Measurements from ENCODE around the gene AAMP. TPM values are rescaled to one million over a fixed set of nuclear protein-coding genes. Genes with fewer than 3 reads are reported as not detected.

The AAMP gene
- total RNA-seq, 1 donor from 2014 or later = 89.7 TPM

DNA sequence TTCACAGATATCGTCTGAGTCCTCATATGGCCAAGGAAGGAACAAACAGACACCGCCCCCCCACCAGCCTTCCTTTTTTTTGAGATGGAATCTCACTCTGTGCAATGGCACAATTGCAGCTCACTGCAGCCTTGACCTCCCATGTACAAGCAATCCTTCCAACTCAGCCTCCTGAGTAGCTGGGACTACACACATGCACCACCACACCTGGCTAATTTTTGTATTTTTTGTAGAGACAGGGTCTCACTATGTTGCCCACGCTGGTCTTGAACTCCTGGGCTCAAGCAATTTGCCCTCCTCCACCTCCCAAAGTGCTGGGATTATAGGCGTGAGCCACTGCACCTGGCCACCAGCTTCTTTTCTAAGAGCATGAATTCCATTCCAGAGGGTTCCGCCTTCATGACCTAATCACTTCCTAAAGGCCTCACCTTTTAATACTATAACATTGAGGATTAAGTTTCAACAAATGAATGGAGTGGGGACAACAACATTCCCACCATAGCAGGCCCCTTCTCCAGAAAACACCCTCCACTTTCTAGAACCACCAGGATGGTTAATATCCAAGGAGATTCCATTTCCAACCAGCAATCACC is 24.6 kb upstream of the AAMP start:
- DNase-seq (ENCODE audit: low spot score) = no peak

- no peak for DNase-seq (ENCODE audit: low spot score)
These were observed 23.9 kb upstream of the AAMP start for GRCh38 chr2:218293715-218294429.

- peak; percentile 96 for DNase-seq (ENCODE audit: low spot score)
These were observed 22.4 kb upstream of the AAMP start, which contains the start of gene TMBIM1 for GRCh38 chr2:218292048-218293014. Gene TMBIM1 (minus strand): TSS chr2:218292503. CDS start chr2:218282141, 10,362 bp downstream.

- DNase-seq (ENCODE audit: low spot score) = no peak
These were observed 21.5 kb upstream of the AAMP start for GRCh38 chr2:218291318-218292047.

DNA sequence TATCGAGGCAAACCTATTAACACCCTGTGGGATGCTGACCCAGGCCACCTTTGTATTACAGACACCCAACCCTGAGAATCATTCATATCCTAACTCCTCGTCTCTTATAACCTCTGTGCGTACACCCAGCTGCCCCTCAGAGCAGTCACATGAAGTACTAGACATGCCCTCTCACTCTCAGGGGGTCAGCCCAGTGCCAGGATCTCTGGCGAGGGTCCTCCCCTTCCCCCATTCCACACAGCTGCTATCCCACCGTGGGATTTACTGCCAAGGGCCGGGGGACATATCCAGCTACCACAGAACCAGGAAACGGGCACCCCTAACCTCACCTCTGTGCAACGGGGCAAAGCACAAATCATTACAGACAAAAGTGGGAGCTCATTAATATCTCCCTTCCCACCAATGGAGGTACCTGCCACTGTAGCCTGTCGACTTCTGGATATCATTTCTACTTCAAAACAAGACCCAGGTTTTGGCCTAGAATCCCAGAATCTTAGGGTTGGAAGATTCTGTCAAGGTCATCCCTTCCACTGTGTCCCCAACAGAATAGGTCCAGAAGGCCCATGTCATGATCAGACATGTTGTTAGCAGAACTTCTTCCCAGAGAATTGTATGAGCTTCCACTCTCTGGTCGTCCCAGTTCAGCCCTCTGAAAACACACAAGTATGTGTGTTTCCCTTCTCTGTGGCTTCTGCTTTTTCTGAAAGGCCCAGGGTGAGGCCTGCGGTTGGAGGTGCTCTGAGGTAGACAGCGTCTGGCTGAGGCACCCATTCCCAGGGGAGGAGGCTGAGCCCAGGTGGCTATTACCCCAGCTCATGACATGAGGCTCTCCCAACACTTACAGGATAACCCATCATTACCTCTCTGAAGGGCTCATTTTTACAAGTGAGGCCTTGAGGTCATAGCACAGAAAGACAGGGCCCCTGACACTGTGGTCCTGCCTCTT is 20.7 kb upstream of the AAMP start:
- no peak for DNase-seq (ENCODE audit: low spot score)

DNA sequence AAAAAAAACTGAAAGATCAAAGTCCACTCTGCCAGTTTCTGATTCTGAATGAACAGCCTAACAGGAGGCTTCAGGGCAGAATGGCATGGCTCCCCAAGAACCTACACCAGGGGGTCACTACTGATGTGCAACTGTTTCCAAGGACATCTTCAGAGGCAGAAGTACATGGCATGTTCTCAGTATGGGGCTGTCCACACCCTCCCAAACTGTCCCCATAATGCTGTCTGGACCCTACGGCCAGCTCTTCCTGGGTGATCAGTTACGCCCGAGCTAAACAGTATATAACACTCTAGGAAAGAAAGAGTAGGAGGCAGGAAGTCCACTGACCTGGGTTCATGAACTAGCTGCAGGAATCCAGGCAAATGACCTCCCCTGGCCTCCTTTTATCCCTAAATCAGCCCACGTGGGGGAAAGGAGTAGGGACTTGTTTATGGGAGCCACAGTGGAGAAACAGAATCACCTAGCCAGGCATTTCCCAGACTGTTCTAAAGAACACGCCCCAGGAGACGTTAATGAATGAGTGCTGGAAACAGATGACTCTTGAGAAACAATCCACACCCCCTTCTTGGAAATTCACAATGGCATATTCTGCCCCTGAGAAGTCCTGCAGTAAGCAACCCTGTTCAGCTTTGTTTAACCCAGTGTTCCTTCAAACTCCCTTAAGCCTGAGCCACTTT is 19.8 kb upstream of the AAMP start:
- DNase-seq (ENCODE audit: low spot score) = no peak

GRCh38 chr2:218286570-218287459 is 16.9 kb upstream of the AAMP start:
- DNase-seq (ENCODE audit: low spot score) = no peak

DNA sequence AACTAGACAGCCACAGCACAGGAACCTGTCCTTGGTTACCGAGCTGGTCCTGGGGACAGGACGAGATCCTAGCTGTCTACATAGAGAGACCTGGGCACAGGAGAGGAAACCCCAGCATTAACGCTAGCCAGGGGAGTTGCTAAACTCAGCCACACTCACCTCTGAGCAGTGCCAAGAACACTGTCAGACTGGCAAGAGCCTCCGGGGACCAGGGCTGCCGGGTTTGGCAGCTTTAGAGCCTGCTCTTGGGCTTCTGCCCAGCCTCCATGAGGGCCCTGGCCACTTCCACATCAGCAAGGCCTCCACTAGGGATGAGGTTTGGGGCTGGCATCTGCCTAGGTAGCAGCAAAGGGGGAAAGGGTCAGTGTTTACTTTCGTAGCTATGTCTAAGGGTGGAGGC is 15.7 kb upstream of the AAMP start:
- DNase-seq (ENCODE audit: low spot score) = no peak

- DNase-seq (ENCODE audit: low spot score) = no peak
These were observed 14.3 kb upstream of the AAMP start for GRCh38 chr2:218284106-218284811.

GRCh38 chr2:218282173-218282991 is 12.4 kb upstream of the AAMP start:
- no peak for DNase-seq (ENCODE audit: low spot score)

DNA sequence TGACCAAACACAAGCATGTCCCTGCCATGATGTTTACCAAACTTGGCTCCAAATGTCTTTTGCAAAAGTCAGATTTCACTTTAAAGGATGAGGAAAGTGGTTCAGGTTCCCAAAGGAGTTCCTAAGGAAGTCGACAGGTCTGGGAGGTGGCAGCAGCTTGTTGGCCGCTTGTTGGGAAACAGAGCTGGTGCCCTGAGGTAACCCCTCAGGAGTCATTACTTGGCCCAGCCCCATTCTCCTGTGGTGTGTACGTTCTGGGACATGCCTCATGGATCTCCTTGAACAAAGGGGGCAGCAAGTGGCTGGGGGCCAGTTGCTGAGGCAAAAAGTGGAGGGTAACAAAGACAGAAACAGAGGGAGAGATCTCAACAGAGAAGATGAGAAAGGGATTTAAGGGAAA is 11.5 kb upstream of the AAMP start:
- no peak for DNase-seq (ENCODE audit: low spot score)

GRCh38 chr2:218280260-218280870 is 10.4 kb upstream of the AAMP start:
- DNase-seq (ENCODE audit: low spot score) = no peak

DNA sequence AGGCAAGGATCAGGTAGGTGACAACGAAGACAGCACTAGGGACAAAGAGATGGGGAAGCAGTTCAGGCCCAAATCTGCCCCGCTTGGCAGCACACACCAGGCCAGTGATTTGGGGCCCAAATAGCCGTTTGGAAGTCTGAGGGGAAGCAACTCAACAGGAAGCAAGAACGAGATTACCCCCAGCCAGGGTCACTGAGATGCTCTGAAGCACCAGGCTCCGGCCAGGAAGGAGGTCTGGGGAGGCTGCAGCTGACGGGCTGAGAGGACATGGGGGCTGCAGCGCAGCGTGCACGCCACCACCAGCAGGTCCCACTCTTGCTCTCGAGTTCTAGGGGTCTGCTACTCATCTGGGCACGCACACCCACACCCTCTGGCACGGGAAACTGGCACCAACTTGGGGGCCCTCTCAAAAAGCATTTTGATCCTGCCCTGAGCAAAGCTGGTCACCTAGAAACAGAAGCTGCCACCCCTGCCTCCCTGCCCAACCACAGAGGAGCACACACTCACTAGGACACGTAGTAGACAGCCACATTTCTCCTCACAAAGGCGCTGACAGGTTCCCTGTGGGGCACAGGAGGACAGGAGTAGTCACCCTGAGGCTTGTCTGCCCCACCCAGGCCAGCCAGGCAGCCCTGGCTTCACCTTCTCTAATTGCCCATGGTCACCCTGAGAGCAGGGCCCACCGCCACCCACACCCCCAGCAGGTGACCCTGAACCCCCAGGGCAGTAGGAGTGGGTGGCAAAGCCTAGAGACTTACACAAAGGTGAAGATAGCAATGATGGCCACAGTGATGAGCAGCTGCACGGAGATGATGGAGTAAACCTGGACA is 8.8 kb upstream of the AAMP start:
- no peak for DNase-seq (ENCODE audit: low spot score)

GRCh38 chr2:218277921-218278320 is 8.0 kb upstream of the AAMP start:
- no peak for DNase-seq (ENCODE audit: low spot score)

- DNase-seq (ENCODE audit: low spot score) = no peak
These were observed 7.2 kb upstream of the AAMP start for GRCh38 chr2:218276986-218277755.

Data from mesenteric fat pad (tissue), 1 donor.